Activated CD8-positive, alpha-beta memory T cell treated with anti-CD3 and anti-CD28 coated beads for 24 hours (primary cell): Measurements from ENCODE around the gene SLC29A4.
"Not testable (repeated sequence)": the region's sequence is repeated elsewhere in the genome, so short reads cannot be mapped to it uniquely, and the experiment has no call there.

Source experiments
- DNase-seq: peaks from one replicate; pipeline ENCODE4 v3.0.0-alpha.2; 2020

Gene SLC29A4

DNA sequence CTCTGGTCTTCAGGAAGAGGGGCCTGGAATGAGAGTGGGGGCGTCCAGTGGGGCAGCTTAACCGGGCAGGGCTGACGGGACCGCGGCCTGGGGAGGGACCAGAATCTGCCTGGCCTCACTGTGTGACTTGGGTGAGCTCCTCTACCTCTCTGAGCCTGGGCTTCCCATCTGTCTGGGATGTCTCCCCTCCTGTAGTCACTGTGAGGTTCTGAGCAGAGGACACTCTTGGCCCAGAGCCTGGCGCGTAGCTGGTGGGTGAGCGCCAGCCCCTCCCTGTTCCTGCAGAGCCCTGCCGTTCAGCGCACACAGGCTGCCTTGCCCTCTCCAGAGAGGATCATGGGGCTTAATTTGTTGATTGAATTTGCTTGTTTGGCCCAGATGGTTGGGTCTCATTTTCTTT is 7.2 kb upstream of the SLC29A4 start:
- not testable (repeated sequence) for DNase-seq

DNA sequence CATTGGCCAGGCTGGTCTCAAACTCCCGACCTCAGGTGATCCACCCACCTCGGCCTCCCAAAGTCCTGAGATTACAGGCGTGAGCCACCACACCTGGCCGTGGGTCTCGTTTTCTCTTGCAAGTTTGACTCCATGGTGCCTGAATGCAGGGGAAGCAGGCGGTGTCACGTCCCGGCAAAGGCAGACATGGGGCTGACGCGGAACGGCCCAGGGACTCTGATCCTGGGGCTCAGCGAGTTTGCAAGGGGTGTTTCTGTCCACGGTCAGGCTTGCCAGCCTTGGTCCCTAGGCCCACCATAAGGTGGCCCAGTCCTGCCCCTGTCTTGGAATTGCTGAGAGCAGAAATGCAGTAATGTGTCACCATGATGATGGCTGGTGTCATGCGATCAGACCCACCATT is 6.6 kb upstream of the SLC29A4 start:
- not testable (repeated sequence) for DNase-seq

GRCh38 chr7:5276611-5277010 is 6.1 kb upstream of the SLC29A4 start:
- DNase-seq = no peak

DNA sequence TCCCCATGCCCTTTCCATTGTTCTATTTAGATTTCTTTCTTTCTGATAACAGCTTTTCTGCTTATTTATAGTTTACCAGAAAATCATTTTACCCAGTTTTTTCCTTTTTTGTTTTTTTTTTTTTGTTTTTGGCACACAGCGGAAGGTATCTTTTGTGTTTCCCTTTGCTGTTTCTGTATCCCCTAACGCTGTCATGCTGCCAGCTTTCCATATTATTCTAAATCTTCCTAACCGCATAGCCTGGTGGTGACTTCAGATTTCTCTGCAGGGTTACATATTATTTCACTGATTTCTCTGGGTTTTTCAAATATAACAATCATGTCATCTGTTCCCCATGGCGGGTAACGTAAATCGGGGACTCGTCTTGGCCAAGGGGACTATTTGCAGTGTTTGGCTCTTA is 4.0 kb upstream of the SLC29A4 start:
- DNase-seq = no peak

DNA sequence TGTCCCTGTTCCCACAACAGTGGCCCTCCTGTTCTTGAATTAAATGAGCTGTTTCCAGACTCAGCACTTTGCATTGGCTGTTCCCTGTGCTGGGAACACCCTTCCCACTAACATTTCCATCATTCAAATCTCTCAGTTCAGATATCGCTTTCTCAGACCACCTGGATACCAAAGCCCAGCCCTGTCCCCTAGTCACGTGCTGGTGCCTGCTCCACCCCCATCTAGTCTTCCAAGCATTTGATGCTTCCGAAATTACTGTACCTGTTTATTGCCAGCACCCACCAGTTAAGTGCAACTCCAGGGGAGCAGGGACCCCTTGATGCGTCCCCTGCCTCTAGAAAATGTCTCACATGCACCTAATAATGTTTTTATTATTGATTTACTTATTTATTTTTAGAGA is 3.0 kb upstream of the SLC29A4 start:
- no peak for DNase-seq

DNA sequence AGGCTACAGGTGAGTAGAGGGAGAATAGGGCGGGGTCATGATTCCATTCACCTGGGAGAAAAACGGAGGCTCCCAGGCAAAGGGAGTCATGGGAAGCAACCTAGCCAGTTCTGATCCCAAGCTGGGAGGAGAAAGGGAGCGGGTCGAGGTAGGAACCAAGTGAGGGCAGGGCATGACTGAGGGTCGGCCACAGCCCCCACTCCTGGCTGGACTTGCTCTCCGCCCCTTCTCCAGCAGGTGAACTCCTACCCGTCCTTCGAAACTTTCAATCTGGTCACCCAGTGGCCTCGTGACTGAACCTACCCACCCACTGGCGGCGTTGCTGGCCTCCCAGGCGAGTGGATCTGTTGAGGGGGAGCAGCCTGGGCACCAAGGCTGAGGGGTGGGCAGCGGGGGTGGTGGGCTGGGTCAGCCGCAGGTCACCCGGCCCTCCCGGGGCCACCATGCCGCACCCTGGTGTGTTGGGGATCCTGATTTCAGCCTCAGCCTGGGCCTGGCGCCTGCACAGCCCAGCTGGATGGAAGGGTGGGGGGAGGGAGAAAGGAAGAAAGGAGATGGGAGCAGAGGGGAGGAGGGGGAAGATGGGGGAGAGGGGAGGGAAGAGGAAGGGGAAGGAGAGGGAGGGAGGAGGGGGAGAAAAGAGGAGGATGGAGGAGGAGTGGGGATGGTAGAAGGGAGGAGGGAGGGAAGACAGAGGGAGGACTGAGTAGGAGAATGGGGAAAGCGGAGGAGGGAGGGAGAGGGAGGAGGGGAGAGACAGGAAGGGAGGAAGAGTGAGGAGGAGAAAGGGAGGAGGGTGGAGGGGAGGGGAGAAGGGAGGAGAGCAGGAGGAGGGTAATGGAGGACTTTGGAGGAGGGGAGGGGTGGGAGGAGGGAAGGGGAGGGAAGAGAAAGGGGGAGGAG is 894 bp upstream of the SLC29A4 start:
- not testable (repeated sequence) for DNase-seq

- DNase-seq = no peak
Measured at GRCh38 chr7:5283421-5284303, 919 bp downstream of the SLC29A4 start.

GRCh38 chr7:5284304-5285281 is 1.9 kb downstream of the SLC29A4 start:
- no peak for DNase-seq

GRCh38 chr7:5286933-5287332 is 4.2 kb downstream of the SLC29A4 start:
- DNase-seq = no peak

GRCh38 chr7:5287373-5287772 is 4.6 kb downstream of the SLC29A4 start:
- not testable (repeated sequence) for DNase-seq

- DNase-seq = no peak
Measured at GRCh38 chr7:5287802-5288201, 5.1 kb downstream of the SLC29A4 start.

DNA sequence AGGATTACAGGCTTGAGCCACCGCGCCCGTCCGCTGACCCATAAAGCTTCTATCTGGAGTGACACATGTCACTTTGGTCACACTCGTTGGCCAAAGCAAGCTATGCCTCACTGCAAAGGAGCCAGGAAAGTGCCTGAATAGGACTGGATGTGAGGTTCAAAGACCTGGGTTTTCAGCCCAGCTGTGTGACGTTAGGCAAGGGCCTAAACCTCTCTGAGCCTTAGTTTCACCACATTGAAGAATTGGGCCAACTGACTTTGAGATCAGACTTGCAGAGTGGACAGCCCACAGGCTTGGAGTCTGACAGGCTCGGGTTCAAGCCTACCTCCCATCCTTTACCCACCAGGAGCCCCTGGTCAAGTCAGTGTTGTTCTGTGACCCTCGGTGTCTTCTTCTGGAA is 5.8 kb downstream of the SLC29A4 start:
- DNase-seq = not testable (repeated sequence)

- no peak for DNase-seq
Measured at GRCh38 chr7:5289355-5289754, 6.6 kb downstream of the SLC29A4 start.

GRCh38 chr7:5291301-5291700 is 8.6 kb downstream of the SLC29A4 start:
- no peak for DNase-seq

- DNase-seq = not testable (repeated sequence)
Measured at GRCh38 chr7:5291711-5292335, 9.1 kb downstream of the SLC29A4 start.

DNA sequence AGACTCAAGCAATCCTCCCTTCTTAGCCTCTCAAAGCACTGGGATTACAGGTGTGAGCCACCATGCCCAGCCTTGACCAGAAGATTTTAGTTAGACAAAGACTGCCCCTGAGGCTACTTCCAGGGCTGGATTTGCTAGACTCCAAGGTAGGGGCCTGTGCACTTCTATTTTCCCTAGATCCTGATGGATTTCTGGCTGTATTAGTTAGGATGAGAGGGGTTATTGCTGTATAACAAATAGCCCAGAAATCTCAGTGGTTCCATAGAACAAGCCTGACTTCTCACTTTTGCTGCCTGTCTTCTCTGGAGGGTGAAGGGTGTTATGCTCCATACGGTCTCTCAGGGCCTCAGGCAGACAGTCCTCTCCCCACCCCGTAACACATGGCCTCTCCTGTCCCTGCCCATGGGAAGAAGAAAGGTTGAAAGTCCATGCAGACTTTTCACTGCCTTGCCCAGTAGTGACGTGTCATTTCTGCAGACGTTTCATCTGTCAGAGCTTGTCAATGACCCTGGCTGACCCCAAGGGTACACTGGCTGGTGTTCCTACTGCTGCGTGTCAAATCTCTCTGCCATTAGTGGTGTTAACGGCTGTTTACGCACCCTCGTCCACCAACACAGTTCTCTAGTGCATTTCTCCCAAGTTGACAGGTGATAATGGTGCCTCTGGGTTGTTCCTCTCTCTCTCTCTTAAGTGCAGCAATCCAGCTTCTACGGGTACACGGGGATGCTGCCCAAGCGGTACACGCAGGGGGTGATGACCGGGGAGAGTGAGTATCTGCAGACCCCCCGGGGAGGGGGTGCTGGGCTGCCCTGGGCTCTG is 11.6 kb downstream of the SLC29A4 start:
- DNase-seq = no peak

DNA sequence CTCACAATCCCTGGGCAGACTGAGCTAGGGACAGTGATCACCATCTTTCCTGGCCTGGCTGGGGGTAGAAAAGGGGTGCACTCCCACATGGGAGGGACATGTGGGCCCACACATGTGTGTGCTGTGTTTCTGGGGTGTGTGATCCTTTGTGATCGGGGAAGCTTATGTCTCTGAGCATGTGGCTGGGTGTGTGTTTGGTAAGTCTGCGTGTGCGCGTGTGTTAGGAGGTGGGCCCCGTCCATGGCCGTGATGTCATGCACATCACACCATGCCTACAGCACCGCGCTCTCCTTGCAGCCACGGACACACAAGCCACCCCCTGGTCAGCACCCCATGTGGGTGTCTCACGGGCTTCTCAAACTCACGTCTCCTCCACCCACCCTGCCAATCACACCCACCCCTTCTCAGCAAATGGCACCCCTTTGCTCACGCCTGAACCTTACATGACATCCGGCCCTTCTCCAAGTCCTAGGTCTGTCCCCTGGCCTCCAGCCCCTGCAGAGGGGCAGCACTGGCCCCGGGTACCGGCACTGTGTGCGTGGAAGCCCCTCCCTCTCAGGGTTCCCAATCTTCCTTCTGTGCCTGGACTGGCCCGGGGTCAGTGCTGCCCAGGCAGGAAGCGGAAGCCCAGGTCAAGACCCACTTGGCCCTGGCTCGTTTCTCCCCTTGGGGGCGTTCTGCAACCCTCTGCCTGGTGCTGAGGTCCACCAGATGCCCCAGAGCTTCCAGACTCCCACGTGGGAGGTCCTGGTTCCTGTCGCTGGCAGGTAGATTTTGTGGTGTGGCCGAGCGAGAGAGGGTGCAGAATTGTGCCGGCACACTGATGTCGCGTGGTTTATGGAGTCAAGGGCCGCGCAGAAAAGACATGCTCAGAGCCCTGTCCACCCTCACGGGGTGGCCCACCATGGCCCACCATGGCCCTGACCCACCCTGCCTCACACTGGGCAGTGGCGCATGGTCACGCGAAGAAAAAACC is 12.6 kb downstream of the SLC29A4 start:
- no peak for DNase-seq

GRCh38 chr7:5296015-5296610 is 13.4 kb downstream of the SLC29A4 start:
- DNase-seq = no peak

DNA sequence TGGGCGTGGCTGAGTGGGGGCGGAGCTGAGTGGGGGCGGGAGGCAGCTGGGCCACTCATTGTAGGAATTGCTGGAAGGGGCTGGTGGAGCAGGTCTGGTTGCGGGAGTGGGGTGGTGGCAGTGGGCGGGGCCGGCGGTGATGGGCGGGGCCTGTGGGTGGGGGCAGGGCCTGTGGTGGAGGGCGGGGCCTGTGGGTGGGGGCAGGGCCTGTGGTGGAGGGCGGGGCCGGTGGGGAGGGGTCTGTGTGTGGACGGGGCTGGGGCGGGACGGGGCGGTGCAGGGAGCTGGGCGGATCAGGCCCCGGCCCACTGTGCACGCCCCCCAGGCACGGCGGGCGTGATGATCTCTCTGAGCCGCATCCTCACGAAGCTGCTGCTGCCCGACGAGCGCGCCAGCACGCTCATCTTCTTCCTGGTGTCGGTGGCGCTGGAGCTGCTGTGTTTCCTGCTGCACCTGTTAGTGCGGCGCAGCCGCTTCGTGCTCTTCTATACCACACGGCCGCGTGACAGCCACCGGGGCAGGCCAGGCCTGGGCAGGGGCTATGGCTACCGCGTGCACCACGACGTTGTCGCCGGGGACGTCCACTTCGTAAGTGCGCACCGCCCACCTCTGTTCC is 14.0 kb downstream of the SLC29A4 start:
- peak; percentile 79 for DNase-seq
